Kidney epithelial cell (primary cell): ENCODE results near the gene SETD5. TPM values are rescaled to one million over a fixed set of nuclear protein-coding genes. Genes with fewer than 3 reads are reported as not detected.
A peak's percentile ranks its signal among the peaks of the same experiment; 100 is the strongest.

Source experiments
- DNase-seq: peaks from one replicate; pipeline ENCODE4 v3.0.0-alpha.2; 2010; ENCODE audit warnings: low read depth
- H3K27me3 ChIP-seq: 2 replicates; pipeline ENCODE4 v1.6.0; 2011; ENCODE audit warnings: low read length; ENCODE audit not compliant: control insufficient read depth, insufficient read depth
- H3K36me3 ChIP-seq: 2 replicates; pipeline ENCODE4 v1.5.1; 2011; ENCODE audit warnings: low read length; ENCODE audit not compliant: control insufficient read depth, insufficient read depth
- H3K4me3 ChIP-seq: 2 replicates; pipeline ENCODE4 v1.5.1; 2011; ENCODE audit warnings: low read depth, mild to moderate bottlenecking, control low read depth, low read length
- CTCF ChIP-seq: IDR thresholded peaks from 2 replicates; pipeline ENCODE4 v1.5.1; 2011; ENCODE audit warnings: mild to moderate bottlenecking, moderate library complexity, low read length, control low read depth, inconsistent platforms; ENCODE audit not compliant: insufficient read depth, poor library complexity, severe bottlenecking
- total RNA-seq: library from RNA; depleted of rRNA; stranded (reverse); fragments of >200 nt; gene quantifications from 2 replicates; pipeline ENCODE4 v1.2.3, GENCODE V29; 2015

The SETD5 gene
- total RNA-seq, 1 donor from 2014 or later, result 49.1 TPM

- no peak for TF ChIP-seq CTCF
- H3K4me3 ChIP-seq, result no peak overlapping the region
- no peaks in the 10 kb centered on the region for H3K36me3 ChIP-seq
- DNase-seq, result no peak
- H3K27me3 ChIP-seq, result no peaks in the 10 kb centered on the region
These were observed 18.2 kb downstream of the SETD5 start for GRCh38 chr3:9415485-9416138.

- H3K27me3 ChIP-seq, result no peaks in the 10 kb centered on the region
- H3K36me3 ChIP-seq, result no peaks in the 10 kb centered on the region
- TF ChIP-seq CTCF, result no peak
- no peak overlapping the region for H3K4me3 ChIP-seq
- DNase-seq, result no peak
These were observed 18.8 kb downstream of the SETD5 start for GRCh38 chr3:9416139-9416780.

GRCh38 chr3:9420850-9421549, 23.6 kb downstream of the SETD5 start:
- no peak overlapping the region for H3K4me3 ChIP-seq
- H3K36me3 ChIP-seq, result no peaks in the 10 kb centered on the region
- no peak for TF ChIP-seq CTCF
- no peak for DNase-seq
- no peaks in the 10 kb centered on the region for H3K27me3 ChIP-seq

GRCh38 chr3:9422712-9423424, 25.5 kb downstream of the SETD5 start:
- peak; percentile 51 for TF ChIP-seq CTCF
- Histone ChIP-seq H3K27me3 (no peaks in the 10 kb centered on the region), H3K4me3 (no peak overlapping the region), H3K36me3 (peaks cover 2% of the 10 kb centered on the region)
- peak; percentile 91 for DNase-seq

GRCh38 chr3:9428411-9428810, 31.0 kb downstream of the SETD5 start:
- peaks cover 5% of the 10 kb centered on the region for H3K36me3 ChIP-seq
- TF ChIP-seq CTCF, result no peak
- DNase-seq, result no peak
- no peak overlapping the region for H3K4me3 ChIP-seq
- no peaks in the 10 kb centered on the region for H3K27me3 ChIP-seq
